Activated T-helper 2 cell treated with anti-CD3 and anti-CD28 coated beads, Interferon-gamma antibody, Interleukin-2, Interleukin-4, amounts not matched to agents 10 μg/mL and 5 μg/mL and 100 μg/mL, durations not matched to agents 14 hours and 24 hours and 36 hours (primary cell): ENCODE measurements around the gene PNN. TPM values are rescaled to one million over a fixed set of nuclear protein-coding genes. Genes with fewer than 3 reads are reported as not detected.
"Not testable (repeated sequence)": the region's sequence is repeated elsewhere in the genome, so short reads cannot be mapped to it uniquely, and the experiment has no call there.

Experiments
- DNase-seq: peaks from one replicate; pipeline ENCODE4 v3.0.0; 2021; ENCODE audit warnings: low spot score
- H3K27ac Mint-ChIP-seq: one replicate; pipeline ENCODE4 v1.8.0; 2021; ENCODE audit warnings: mixed read lengths
- H3K27me3 Mint-ChIP-seq: one replicate; pipeline ENCODE4 v1.8.0; 2021; ENCODE audit warnings: low read depth, mixed read lengths
- H3K36me3 Mint-ChIP-seq: one replicate; pipeline ENCODE4 v1.8.0; 2021; ENCODE audit warnings: low read depth, mixed read lengths
- H3K4me1 Mint-ChIP-seq: one replicate; pipeline ENCODE4 v1.8.0; 2021; ENCODE audit warnings: low read depth, mixed read lengths
- H3K4me3 Mint-ChIP-seq: one replicate; pipeline ENCODE4 v1.8.0; 2021; ENCODE audit warnings: low read depth, mild to moderate bottlenecking, moderate library complexity, mixed read lengths
- H3K9me3 Mint-ChIP-seq: one replicate; pipeline ENCODE4 v1.8.0; 2021; ENCODE audit warnings: mixed read lengths
- intact Hi-C: fragments of 100-400 bp; cut with micrococcal nuclease; formaldehyde crosslinking; loops from one replicate; pipeline ENCODE4 v1.15.1; 2023
- total RNA-seq: library from RNA; stranded (reverse); gene quantifications from 2 replicates; pipeline ENCODE4 v1.2.3, GENCODE V29; 2022

PNN gene
- 115 and 119 TPM in 2 replicates for total RNA-seq

DNA sequence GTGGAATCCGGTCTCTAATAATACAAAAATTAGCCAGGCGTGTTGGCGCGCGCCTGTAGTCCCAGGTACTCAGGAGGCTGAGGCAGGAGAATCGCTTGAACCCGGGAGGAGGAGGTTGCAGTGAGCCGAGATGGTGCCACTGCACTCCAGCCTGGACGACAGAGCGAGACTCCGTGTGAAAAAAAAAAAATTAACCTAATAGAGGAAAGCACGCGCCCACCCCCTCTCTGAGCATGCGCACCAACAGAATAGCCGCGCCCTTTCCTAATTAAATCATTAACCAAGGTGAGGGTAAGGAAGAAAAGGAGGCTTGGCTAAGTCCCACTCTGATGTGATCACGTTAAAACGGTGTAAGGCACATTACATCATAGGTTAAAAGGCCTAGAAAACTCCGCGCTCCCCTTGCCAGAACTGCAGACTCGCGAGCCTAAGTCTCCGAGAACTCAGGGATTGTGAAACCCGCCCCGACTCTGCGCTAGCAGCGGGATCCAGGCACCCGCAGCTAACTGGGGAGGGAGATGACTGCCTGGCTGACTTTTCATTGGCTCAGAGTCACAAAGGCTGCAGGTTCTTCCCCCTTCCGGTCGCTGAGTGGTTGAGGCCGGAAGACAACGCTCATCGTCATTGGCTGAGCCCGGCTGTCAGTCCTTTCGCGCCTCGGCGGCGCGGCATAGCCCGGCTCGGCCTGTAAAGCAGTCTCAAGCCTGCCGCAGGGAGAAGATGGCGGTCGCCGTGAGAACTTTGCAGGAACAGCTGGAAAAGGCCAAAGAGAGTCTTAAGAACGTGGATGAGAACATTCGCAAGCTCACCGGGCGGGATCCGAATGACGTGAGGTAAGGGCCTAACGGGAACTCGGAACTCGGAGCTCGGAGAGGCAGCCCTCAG lies at the start of gene PNN:
PNN (plus strand) TSS at position 695 of the 885 bp plus-strand sequence; CDS start at position 721, 26 bp downstream.
- Mint-ChIP-seq H3K9me3 (no peaks in the 10 kb centered on the region), H3K27ac (peak within 1 kb of the TSS; percentile 98), H3K4me1 (peaks cover 28% of the 10 kb centered on the region), H3K4me3 (peak within 1 kb of the TSS; percentile 95), H3K36me3 (no peaks in the 10 kb centered on the region), H3K27me3 (no peaks in the 10 kb centered on the region)
- intact Hi-C loops: loop anchor here (1.0 to 5.0 kb wide), 7 partner anchors 54 to 272 kb away; partner anchors contain the start of genes FBXO33, GEMIN2 and SEC23A
- DNase-seq: peak; percentile 97

DNA sequence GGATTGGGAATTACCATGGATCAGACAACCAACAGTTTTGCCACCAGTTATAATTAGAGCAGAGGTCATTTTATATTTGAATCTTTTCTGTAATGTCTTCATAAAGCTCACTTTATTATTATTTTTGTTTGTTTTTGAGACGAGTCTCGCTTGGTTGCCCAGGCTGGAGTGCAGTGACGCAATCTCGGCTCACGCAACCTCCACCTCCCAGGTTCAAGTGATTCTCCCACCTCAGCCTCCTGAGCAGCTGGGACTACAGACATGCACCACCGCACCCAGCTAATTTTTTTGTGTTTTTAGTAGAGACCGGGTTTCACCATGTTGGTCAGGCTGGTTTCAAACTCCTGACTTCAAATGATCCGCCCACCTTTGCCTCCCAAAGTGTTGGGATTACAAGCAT lies 37.2 kb upstream of the PNN start:
- DNase-seq, intact Hi-C loops, H3K9me3 Mint-ChIP-seq, H3K27ac Mint-ChIP-seq, H3K27me3 Mint-ChIP-seq, H3K4me3 Mint-ChIP-seq, H3K4me1 Mint-ChIP-seq: not testable (repeated sequence)
- H3K36me3 Mint-ChIP-seq: peaks cover 63% of the 10 kb centered on the region

DNA sequence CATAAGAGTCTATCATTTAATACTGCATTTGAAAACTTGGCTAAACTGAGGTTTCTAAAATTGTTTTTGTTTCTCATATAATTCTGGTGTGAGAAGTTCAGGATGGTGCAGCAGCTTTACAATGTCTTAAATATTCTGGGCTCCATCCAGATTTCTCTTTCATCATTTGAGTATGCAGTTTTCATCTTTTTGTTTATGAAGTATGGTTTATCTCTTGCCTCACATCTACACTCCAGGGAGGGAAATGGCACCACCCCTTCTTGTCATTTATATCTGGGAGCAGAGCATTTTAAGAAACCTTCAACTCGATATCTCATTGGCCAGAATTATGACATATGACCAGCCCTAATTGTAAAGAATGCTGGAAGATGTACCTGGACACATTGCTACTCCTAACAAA lies 36.6 kb upstream of the PNN start:
- Mint-ChIP-seq H3K27ac (no peak overlapping the region), H3K4me1 (peaks cover 2% of the 10 kb centered on the region), H3K27me3 (no peaks in the 10 kb centered on the region), H3K4me3 (no peak overlapping the region), H3K36me3 (peaks cover 66% of the 10 kb centered on the region), H3K9me3 (peaks cover 6% of the 10 kb centered on the region)
- no peak for DNase-seq
- intact Hi-C loops: no loop called here

DNA sequence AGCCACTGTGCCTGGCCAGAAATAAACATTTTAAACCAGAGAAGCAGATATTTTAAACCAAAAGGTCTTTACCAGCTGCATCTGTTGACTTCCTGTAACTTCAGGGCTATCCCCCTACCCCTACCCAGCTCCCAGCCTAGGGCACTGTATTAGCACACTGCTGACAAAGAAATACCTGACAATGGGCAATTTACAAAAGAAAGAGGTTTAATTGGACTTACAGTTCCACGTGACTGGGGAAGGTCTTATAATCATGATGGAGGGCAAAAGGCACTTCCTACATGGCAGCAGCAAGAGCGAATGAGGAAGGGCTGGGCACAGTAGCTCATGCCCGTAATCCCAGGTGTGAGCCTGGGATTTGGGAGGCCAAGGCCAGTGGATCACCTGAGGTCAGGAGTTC lies 34.9 kb upstream of the PNN start:
- Mint-ChIP-seq H3K4me3 (no peak overlapping the region), H3K27me3 (no peaks in the 10 kb centered on the region), H3K36me3 (peaks cover 55% of the 10 kb centered on the region), H3K9me3 (peaks cover 6% of the 10 kb centered on the region), H3K4me1 (peaks cover 2% of the 10 kb centered on the region), H3K27ac (no peak overlapping the region)
- DNase-seq: no peak
- intact Hi-C loops: no loop called here

DNA sequence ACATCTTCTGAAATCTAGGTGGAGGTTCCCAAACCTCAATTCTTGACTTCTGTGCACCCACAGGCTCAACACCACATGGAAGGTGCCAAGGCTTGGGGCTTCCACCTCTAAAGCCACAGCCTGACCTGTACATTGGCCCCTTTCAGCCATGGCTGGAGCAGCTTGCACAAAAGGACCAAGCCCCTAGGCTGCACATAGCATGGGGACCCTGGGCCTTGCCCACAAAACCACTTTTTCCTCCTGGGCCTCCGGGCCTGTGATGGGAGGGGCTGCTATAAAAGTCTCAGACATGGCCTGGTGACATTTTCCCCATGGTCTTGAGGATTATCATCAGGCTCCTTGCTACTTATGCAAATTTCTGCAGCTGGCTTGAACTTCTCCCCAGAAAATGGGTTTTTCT lies 33.4 kb upstream of the PNN start:
- H3K27me3 Mint-ChIP-seq, DNase-seq, H3K27ac Mint-ChIP-seq, intact Hi-C loops, H3K4me1 Mint-ChIP-seq, H3K4me3 Mint-ChIP-seq, H3K9me3 Mint-ChIP-seq: not testable (repeated sequence)
- H3K36me3 Mint-ChIP-seq: peaks cover 53% of the 10 kb centered on the region

DNA sequence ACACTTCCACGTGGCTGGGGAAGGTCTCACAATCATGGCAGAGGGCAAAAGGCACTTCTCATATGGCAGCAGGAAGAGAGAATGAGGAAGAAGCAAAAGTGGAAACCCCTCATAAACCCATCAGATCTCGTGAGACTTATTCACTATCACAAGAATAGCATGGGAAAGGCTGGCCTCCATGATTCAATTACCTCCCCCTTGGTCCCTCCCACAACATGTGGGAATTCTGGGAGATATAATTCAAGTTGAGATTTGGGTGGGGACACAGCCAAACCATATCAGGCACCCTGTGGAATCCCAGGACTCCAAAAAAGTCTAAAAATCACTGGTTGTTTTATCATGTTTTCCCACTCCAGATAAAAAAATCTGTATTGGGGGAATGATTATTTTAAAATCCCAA lies 31.8 kb upstream of the PNN start:
- H3K27ac Mint-ChIP-seq, H3K9me3 Mint-ChIP-seq, DNase-seq, H3K4me1 Mint-ChIP-seq, H3K4me3 Mint-ChIP-seq, intact Hi-C loops, H3K27me3 Mint-ChIP-seq: not testable (repeated sequence)
- peaks cover 53% of the 10 kb centered on the region for H3K36me3 Mint-ChIP-seq

DNA sequence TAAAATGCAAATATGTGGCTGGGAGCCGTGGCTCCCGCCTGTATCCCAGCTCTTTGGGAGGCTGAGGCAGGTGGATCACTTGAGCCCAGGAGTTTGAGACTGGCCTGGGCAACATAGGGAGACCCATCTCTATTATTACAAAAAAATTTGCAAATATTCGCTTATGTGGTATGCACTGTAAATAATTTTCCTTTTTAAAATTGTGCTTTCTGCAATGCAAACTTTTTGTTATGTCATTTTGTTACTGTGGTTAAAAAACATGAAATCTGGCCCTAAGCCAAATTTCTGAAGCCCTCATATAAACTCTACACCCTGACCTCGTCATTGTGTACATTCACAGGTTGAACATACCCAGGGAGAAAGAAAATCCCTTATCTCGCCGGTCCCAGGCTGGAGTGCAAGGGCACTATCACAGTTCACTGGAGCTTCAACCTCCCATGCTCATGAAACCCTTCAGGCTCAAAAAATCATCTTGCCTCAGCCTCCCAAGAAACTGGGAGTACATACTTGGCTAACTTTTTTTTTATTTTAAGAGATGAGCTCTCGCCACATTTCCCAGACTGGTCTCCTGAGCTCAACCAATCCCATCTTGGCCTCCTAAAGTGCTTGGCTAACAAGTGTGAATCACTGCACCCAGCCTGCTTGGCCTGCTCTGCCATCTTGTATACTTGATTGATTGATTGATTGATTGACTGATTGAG lies 29.6 kb upstream of the PNN start:
- intact Hi-C loops: no loop called here
- peaks cover 6% of the 10 kb centered on the region for H3K9me3 Mint-ChIP-seq
- H3K27ac Mint-ChIP-seq: no peak overlapping the region
- peaks cover 49% of the 10 kb centered on the region for H3K36me3 Mint-ChIP-seq
- no peaks in the 10 kb centered on the region for H3K27me3 Mint-ChIP-seq
- no peaks in the 10 kb centered on the region for H3K4me1 Mint-ChIP-seq
- no peak overlapping the region for H3K4me3 Mint-ChIP-seq
- DNase-seq: no peak

DNA sequence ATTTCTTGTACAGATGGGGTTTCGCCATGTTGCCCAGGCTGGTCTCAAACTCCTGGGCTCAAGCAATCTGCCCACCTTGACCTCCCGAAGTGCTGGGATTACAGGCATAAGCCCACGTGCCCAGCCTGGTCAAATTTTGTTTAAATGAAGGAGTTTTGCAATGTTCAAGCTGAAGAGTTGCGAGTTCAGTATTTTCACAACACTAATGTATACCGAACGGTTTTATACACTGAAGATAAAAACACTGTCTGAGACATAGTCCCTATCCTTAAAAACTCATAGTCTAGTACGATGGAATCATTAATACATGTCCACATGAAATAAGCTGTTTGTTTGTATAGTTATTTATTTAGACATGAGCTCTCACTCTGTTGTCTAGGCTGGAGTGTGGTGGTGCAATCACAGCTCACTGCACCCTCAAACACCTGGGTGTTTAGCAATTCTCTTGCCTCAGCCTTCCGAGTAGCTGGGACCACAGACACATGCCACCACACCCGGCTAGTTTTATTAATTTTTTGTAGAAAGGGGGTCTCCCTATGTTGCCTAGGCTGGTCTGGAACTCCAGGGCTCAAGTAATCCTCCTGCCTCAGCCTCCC lies 20.4 kb upstream of the PNN start:
- H3K36me3 Mint-ChIP-seq: peaks cover 42% of the 10 kb centered on the region
- H3K27ac Mint-ChIP-seq: no peak overlapping the region
- H3K27me3 Mint-ChIP-seq: no peaks in the 10 kb centered on the region

DNA sequence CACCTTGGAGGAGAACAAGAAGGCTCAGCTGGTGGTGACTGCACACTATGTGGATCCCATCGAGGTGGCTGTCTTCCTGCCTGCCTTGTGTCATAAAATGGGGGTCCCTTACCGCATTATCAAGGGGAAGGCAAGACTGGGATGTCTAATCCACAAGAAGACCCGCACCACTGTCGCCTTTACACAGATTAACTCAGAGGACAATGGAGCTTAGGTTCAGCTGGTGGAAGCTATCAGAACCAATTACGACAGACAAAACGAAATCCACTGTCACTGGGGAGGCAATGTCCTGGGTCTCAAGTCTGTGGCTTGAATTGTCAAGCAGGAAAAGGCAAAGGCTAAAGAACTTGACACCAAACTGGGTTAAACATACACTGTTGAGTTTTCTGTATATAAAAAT lies 17.6 kb upstream of the PNN start:
- peaks cover 4% of the 10 kb centered on the region for H3K4me1 Mint-ChIP-seq
- no peaks in the 10 kb centered on the region for H3K9me3 Mint-ChIP-seq
- no peak overlapping the region for H3K4me3 Mint-ChIP-seq
- no peak overlapping the region for H3K27ac Mint-ChIP-seq
- DNase-seq: no peak
- H3K27me3 Mint-ChIP-seq: no peaks in the 10 kb centered on the region
- H3K36me3 Mint-ChIP-seq: peaks cover 47% of the 10 kb centered on the region
- intact Hi-C loops: no loop called here

More for the DNA sequence above, 20.4 kb upstream of the PNN start:
- Mint-ChIP-seq H3K4me3 (no peak overlapping the region), H3K9me3 (no peaks in the 10 kb centered on the region), H3K4me1 (peaks cover 5% of the 10 kb centered on the region)
- intact Hi-C loops: no loop called here
- DNase-seq: no peak

DNA sequence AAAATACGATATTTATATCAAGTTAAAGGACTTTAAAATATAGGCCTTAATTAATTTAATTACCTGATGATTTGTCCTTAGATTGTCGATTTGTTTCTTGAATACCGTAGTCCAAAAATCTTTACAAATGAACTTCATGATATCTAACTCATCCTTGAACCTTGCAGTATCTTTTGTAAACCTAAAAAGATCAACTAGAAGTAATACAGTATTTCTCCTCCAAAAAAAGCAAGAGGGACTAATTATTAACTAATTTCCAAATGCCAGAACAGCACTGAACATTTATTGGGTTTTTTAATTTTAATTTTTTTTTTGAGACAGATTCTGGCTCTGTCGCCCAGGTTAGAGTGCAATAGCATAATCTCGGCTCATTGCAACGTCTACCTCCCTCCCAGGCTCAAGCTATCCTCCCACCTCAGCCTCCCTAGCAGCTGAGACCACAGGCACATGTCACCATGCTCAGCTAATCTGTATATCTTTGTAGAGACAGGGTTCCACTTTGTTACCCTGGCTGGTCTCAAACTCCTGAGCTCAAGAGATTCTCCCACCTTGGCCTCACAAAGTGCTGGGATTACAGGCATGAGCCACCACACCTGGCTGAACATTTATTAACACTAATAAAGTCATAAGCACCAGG lies 16.7 kb upstream of the PNN start:
- no peaks in the 10 kb centered on the region for H3K9me3 Mint-ChIP-seq
- DNase-seq: no peak
- H3K36me3 Mint-ChIP-seq: peaks cover 50% of the 10 kb centered on the region
- H3K4me1 Mint-ChIP-seq: peaks cover 2% of the 10 kb centered on the region
- no peak overlapping the region for H3K27ac Mint-ChIP-seq
- no peaks in the 10 kb centered on the region for H3K27me3 Mint-ChIP-seq
- intact Hi-C loops: no loop called here
- no peak overlapping the region for H3K4me3 Mint-ChIP-seq

DNA sequence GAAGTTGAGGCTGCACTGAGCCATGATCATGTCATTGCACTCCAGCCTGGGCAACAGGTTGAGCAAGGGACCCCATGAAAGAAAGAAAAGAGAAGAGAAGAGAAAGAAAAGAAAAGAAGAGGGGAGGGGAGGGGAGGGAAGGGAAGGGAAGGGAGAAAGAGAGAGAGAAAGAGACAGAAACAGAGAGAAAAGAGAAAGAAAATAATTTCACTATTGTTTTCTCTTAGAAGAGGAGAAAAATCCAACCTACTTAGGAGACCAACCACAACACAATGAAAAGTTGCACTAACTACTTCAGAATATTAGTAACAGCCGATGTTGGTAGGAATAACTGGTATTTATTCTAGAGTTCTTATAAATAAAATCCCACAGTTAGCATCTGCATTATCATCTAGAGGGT lies 14.6 kb upstream of the PNN start:
- intact Hi-C loops: no loop called here
- Mint-ChIP-seq H3K27ac (no peak overlapping the region), H3K4me3 (no peak overlapping the region), H3K36me3 (peaks cover 48% of the 10 kb centered on the region), H3K9me3 (no peaks in the 10 kb centered on the region), H3K27me3 (no peaks in the 10 kb centered on the region), H3K4me1 (peaks cover 10% of the 10 kb centered on the region)
- no peak for DNase-seq

DNA sequence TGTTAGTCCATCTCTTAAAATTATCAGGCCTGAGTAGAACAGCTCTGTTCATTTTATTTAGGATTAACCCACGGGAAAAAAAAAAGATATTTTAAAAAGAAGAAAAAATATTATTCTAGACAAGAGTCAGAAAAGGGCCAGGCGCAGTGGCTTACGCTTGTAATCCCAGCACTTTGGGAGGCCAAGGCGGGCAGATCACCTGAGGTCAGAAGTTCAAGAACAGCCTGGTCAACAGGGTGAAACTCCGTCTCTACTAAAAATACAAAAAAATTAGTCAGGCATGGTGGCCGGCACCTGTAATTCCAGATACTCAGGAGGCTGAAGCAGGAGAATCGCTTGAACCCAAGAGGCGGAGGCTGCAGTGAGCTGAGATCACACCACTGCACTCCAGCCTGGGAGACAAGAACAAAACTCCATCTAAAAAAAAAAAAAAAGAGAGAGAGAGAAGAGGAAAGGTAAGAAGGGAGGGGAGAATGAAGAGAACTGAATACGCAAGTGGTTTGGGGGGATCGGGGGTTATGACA lies 7.2 kb upstream of the PNN start:
- intact Hi-C loops, H3K27me3 Mint-ChIP-seq, DNase-seq, H3K27ac Mint-ChIP-seq, H3K9me3 Mint-ChIP-seq: not testable (repeated sequence)
- peak overlapping the region; percentile 14 for H3K4me3 Mint-ChIP-seq
- peaks cover 30% of the 10 kb centered on the region for H3K36me3 Mint-ChIP-seq
- peaks cover 38% of the 10 kb centered on the region for H3K4me1 Mint-ChIP-seq
